ENCODE results near the gene PEAK1.

The PEAK1 gene

GRCh38 chr15:77398927-77399326 lies 21.0 kb downstream of the PEAK1 start:
- DNase-seq: no peak

- no peak for DNase-seq
These were observed 23.2 kb downstream of the PEAK1 start for GRCh38 chr15:77396692-77397091.

- DNase-seq: no peak
These were observed 24.7 kb downstream of the PEAK1 start for GRCh38 chr15:77395013-77395774.

- DNase-seq: no peak
These were observed 26.4 kb downstream of the PEAK1 start for GRCh38 chr15:77393471-77393840.

GRCh38 chr15:77392762-77393470 lies 27.0 kb downstream of the PEAK1 start:
- DNase-seq: no peak

GRCh38 chr15:77391372-77391951 lies 28.4 kb downstream of the PEAK1 start:
- no peak for DNase-seq

- no peak for DNase-seq
These were observed 32.4 kb downstream of the PEAK1 start for GRCh38 chr15:77387365-77388105.

GRCh38 chr15:77386626-77387025 lies 33.3 kb downstream of the PEAK1 start:
- DNase-seq: no peak

GRCh38 chr15:77384589-77385359 lies 35.1 kb downstream of the PEAK1 start:
- no peak for DNase-seq

GRCh38 chr15:77384086-77384485 lies 35.8 kb downstream of the PEAK1 start:
- no peak for DNase-seq

GRCh38 chr15:77380033-77380432 lies 39.9 kb downstream of the PEAK1 start:
- no peak for DNase-seq

GRCh38 chr15:77376770-77377169 lies 43.1 kb downstream of the PEAK1 start:
- no peak for DNase-seq

GRCh38 chr15:77375133-77375532 lies 44.8 kb downstream of the PEAK1 start:
- DNase-seq: no peak

GRCh38 chr15:77373441-77373840 lies 46.5 kb downstream of the PEAK1 start:
- DNase-seq: no peak

GRCh38 chr15:77371850-77372563 lies 47.9 kb downstream of the PEAK1 start:
- no peak for DNase-seq

- no peak for DNase-seq
These were observed 49.3 kb downstream of the PEAK1 start for GRCh38 chr15:77370580-77370979.

GRCh38 chr15:77369168-77369567 lies 50.7 kb downstream of the PEAK1 start:
- DNase-seq: no peak

GRCh38 chr15:77367631-77368030 lies 52.3 kb downstream of the PEAK1 start:
- no peak for DNase-seq

GRCh38 chr15:77361456-77361855 lies 58.4 kb downstream of the PEAK1 start:
- DNase-seq: no peak

GRCh38 chr15:77358545-77359240 lies 61.2 kb downstream of the PEAK1 start:
- no peak for DNase-seq

GRCh38 chr15:77356305-77356704 lies 63.6 kb downstream of the PEAK1 start:
- DNase-seq: no peak
